Breast epithelium (tissue), 4 donors: ENCODE results near the gene OR2T11. TPM values are rescaled to one million over a fixed set of nuclear protein-coding genes. Genes with fewer than 3 reads are reported as not detected.
"Not testable (repeated sequence)": the region's sequence is repeated elsewhere in the genome, so short reads cannot be mapped to it uniquely, and the experiment has no call there.

Source experiments
- DNase-seq, 2 donors: peaks; one replicate each; pipeline ENCODE4 v3.0.0-alpha.2; 2019; ENCODE audit warnings: low spot score in 2 of 2
- H3K27ac ChIP-seq, 2 donors: fragments of 200-600 bp; sonication (generic) in 1 of 2; one replicate each; pipeline ENCODE4 v1.5.1; 2016 to 2019; ENCODE audit warnings: mild to moderate bottlenecking in 1 of 2
- H3K27me3 ChIP-seq, 2 donors: fragments of 200-600 bp; sonication (generic) in 1 of 2; one replicate each; pipeline versions ENCODE4 v1.5.1 to v1.6.0; 2017 to 2019; ENCODE audit warnings: control low read depth in 1 of 2, mild to moderate bottlenecking in 1 of 2
- H3K36me3 ChIP-seq: fragments of 200-600 bp; one replicate; pipeline ENCODE4 v1.5.1; 2019
- H3K4me1 ChIP-seq, 2 donors: fragments of 200-600 bp; sonication (generic); one replicate each; pipeline ENCODE4 v1.5.1; 2016 to 2019; ENCODE audit warnings: control low read depth in 1 of 2
- H3K4me3 ChIP-seq, 3 donors: fragments of 200-600 bp; sonication (generic); 1 replicate in 2 of 3; 2 replicates in 1 of 3; pipeline ENCODE4 v1.5.1; 2016 to 2019; ENCODE audit warnings: mild to moderate bottlenecking in 3 of 3, moderate library complexity in 2 of 3
- H3K9me3 ChIP-seq, 2 donors: fragments of 200-600 bp; sonication (generic) in 1 of 2; one replicate each; pipeline ENCODE4 v1.5.1; 2016 to 2019; ENCODE audit warnings: control low read depth in 1 of 2
- CTCF ChIP-seq, 3 donors: fragments of 450-650 bp; IDR thresholded peaks; one replicate each; pipeline ENCODE4 v1.5.1; 2016 to 2017; ENCODE audit warnings: antibody characterized with exemption in 3 of 3, mild to moderate bottlenecking in 3 of 3, moderate library complexity in 3 of 3
- POLR2A ChIP-seq: fragments of 450-650 bp; IDR thresholded peaks from one replicate; pipeline ENCODE4 v1.6.1; 2016; ENCODE audit warnings: antibody characterized with exemption, mild to moderate bottlenecking, moderate library complexity
- POLR2AphosphoS5 ChIP-seq, 3 donors: sonication (generic); formaldehyde crosslinking; IDR thresholded peaks; one replicate each; pipeline ENCODE4 v1.6.1; 2017; ENCODE audit warnings: antibody characterized with exemption in 3 of 3
- intact Hi-C: fragments of 100-400 bp; cut with DNase I; formaldehyde crosslinking; loops from one replicate; pipeline ENCODE4 v1.15.1; 2023; ENCODE audit warnings: low total_unique reads
- total RNA-seq, 3 donors: library from RNA; depleted of rRNA; stranded (reverse); fragments of >200 nt; gene quantifications; one replicate each; pipeline ENCODE4 v1.1.0, GENCODE V29; 2016

OR2T11 gene
- total RNA-seq, 3 donors from 2014 or later = not detected

GRCh38 chr1:248640906-248641305, 6.0 kb upstream of the OR2T11 start:
- H3K4me1 ChIP-seq, intact Hi-C loops, H3K9me3 ChIP-seq, H3K27me3 ChIP-seq, H3K36me3 ChIP-seq, DNase-seq, H3K27ac ChIP-seq, H3K4me3 ChIP-seq: not testable (repeated sequence)

GRCh38 chr1:248639652-248640051, 4.8 kb upstream of the OR2T11 start:
- H3K4me1 ChIP-seq, H3K36me3 ChIP-seq, H3K27ac ChIP-seq, H3K9me3 ChIP-seq, H3K27me3 ChIP-seq, H3K4me3 ChIP-seq, intact Hi-C loops, DNase-seq: not testable (repeated sequence)

- DNase-seq, intact Hi-C loops, H3K9me3 ChIP-seq: not testable (repeated sequence)
Observed at GRCh38 chr1:248636612-248637011, 1.7 kb upstream of the OR2T11 start.

GRCh38 chr1:248631354-248632008, 3.4 kb downstream of the OR2T11 start:
- H3K27ac ChIP-seq = no peak overlapping the region
- no peaks in the 10 kb centered on the region for H3K27me3 ChIP-seq
- no peaks in the 10 kb centered on the region for H3K36me3 ChIP-seq
- no peaks in the 10 kb centered on the region for H3K4me1 ChIP-seq
- H3K4me3 ChIP-seq = no peak overlapping the region
- H3K9me3 ChIP-seq = no peaks in the 10 kb centered on the region
- no peak for DNase-seq
- intact Hi-C loops = no loop called here
- no peak for TF ChIP-seq POLR2AphosphoS5 (IDR thresholded peaks at IDR 0.05)
- no peak for TF ChIP-seq POLR2A
- no peak for TF ChIP-seq CTCF (IDR thresholded peaks at IDR 0.05)

More at GRCh38 chr1:248636612-248637011, 1.7 kb upstream of the OR2T11 start:
- H3K4me3 ChIP-seq, H3K4me1 ChIP-seq, H3K27ac ChIP-seq, H3K36me3 ChIP-seq, H3K27me3 ChIP-seq: not testable (repeated sequence)

GRCh38 chr1:248630551-248630950, 4.3 kb downstream of the OR2T11 start:
- Histone ChIP-seq H3K9me3 (no peaks in the 10 kb centered on the region), H3K4me3 (no peak overlapping the region), H3K4me1 (no peaks in the 10 kb centered on the region), H3K36me3 (no peaks in the 10 kb centered on the region), H3K27ac (no peak overlapping the region), H3K27me3 (no peaks in the 10 kb centered on the region)
- TF ChIP-seq CTCF (IDR thresholded peaks at IDR 0.05) = no peak
- no peak for TF ChIP-seq POLR2A
- TF ChIP-seq POLR2AphosphoS5 (IDR thresholded peaks at IDR 0.05) = no peak
- no peak for DNase-seq
- intact Hi-C loops = no loop called here

GRCh38 chr1:248627971-248628844, 6.7 kb downstream of the OR2T11 start:
- intact Hi-C loops = no loop called here
- no peaks in the 10 kb centered on the region for H3K9me3 ChIP-seq
- H3K4me3 ChIP-seq = no peak overlapping the region
- no peaks in the 10 kb centered on the region for H3K4me1 ChIP-seq
- no peak overlapping the region for H3K27ac ChIP-seq
- TF ChIP-seq POLR2A (no peak), POLR2AphosphoS5 (IDR thresholded peaks at IDR 0.05) (no peak), CTCF (IDR thresholded peaks at IDR 0.05) (no peak)
- no peaks in the 10 kb centered on the region for H3K27me3 ChIP-seq
- no peak for DNase-seq
- no peaks in the 10 kb centered on the region for H3K36me3 ChIP-seq
